ENCODE data around the gene PTGIR.
A peak's percentile ranks its signal among the peaks of the same experiment; 100 is the strongest.
"Not testable (repeated sequence)": the region's sequence is repeated elsewhere in the genome, so short reads cannot be mapped to it uniquely, and the experiment has no call there.

The PTGIR gene

GRCh38 chr19:46637224-46637623, 12.3 kb upstream of the PTGIR start:
- DNase-seq (ENCODE audit: low read depth) = no peak

- no peak for DNase-seq (ENCODE audit: low read depth)
These were observed 11.3 kb upstream of the PTGIR start, which contains the start of gene GNG8 for GRCh38 chr19:46635920-46636761. TSS of gene GNG8 (minus strand) at chr19:46636202. CDS start at chr19:46634682, 1,520 bp downstream.

GRCh38 chr19:46634656-46635218, 9.8 kb upstream of the PTGIR start:
- no peak for DNase-seq (ENCODE audit: low read depth)

- peak; percentile 90 for DNase-seq (ENCODE audit: low read depth)
These were observed 9.3 kb upstream of the PTGIR start for GRCh38 chr19:46634045-46634655.

GRCh38 chr19:46633130-46633529, 8.2 kb upstream of the PTGIR start:
- no peak for DNase-seq (ENCODE audit: low read depth)

- DNase-seq (ENCODE audit: low read depth) = no peak
These were observed 6.6 kb upstream of the PTGIR start for GRCh38 chr19:46631481-46631880.

GRCh38 chr19:46630586-46631205, 5.8 kb upstream of the PTGIR start:
- DNase-seq (ENCODE audit: low read depth) = no peak

GRCh38 chr19:46629546-46630025, 4.7 kb upstream of the PTGIR start:
- DNase-seq (ENCODE audit: low read depth) = no peak

GRCh38 chr19:46628970-46629369, 4.1 kb upstream of the PTGIR start:
- not testable (repeated sequence) for DNase-seq (ENCODE audit: low read depth)

- no peak for DNase-seq (ENCODE audit: low read depth)
These were observed 1.6 kb upstream of the PTGIR start for GRCh38 chr19:46626446-46626845.

- DNase-seq (ENCODE audit: low read depth) = no peak
These were observed 842 bp upstream of the PTGIR start for GRCh38 chr19:46625731-46626130.

- DNase-seq (ENCODE audit: low read depth) = no peak
These were observed 880 bp downstream of the PTGIR start for GRCh38 chr19:46623915-46624502.

- DNase-seq (ENCODE audit: low read depth) = no peak
These were observed 2.8 kb downstream of the PTGIR start for GRCh38 chr19:46622118-46622446.

GRCh38 chr19:46621191-46622117, 3.4 kb downstream of the PTGIR start:
- DNase-seq (ENCODE audit: low read depth) = no peak

- DNase-seq (ENCODE audit: low read depth) = no peak
These were observed 4.2 kb downstream of the PTGIR start for GRCh38 chr19:46620716-46621115.

GRCh38 chr19:46620267-46620666, 4.6 kb downstream of the PTGIR start:
- no peak for DNase-seq (ENCODE audit: low read depth)

- no peak for DNase-seq (ENCODE audit: low read depth)
These were observed 6.1 kb downstream of the PTGIR start for GRCh38 chr19:46618670-46619231.

GRCh38 chr19:46617601-46618000, 7.3 kb downstream of the PTGIR start:
- DNase-seq (ENCODE audit: low read depth) = no peak

- DNase-seq (ENCODE audit: low read depth) = no peak
These were observed 8.1 kb downstream of the PTGIR start for GRCh38 chr19:46616631-46617322.

GRCh38 chr19:46615966-46616365, 8.9 kb downstream of the PTGIR start:
- no peak for DNase-seq (ENCODE audit: low read depth)

All from stimulated activated CD8-positive, alpha-beta memory T cell treated with anti-CD3 and anti-CD28 coated beads, Interleukin-7, amount 100 ng/mL, for 24 hours (primary cell).